NT2/D1 (cell line): ENCODE measurements around the gene TTC24.
"Not testable (repeated sequence)": the region's sequence is repeated elsewhere in the genome, so short reads cannot be mapped to it uniquely, and the experiment has no call there.

Source experiments
- DNase-seq: peaks from one replicate; pipeline ENCODE4 v3.0.0-alpha.2; 2011; ENCODE audit warnings: low read depth, low spot score
- H3K27me3 ChIP-seq: 2 replicates; pipeline ENCODE4 v1.6.0; 2011; ENCODE audit warnings: mild to moderate bottlenecking; ENCODE audit not compliant: insufficient read length, insufficient read depth
- H3K36me3 ChIP-seq: 2 replicates; pipeline ENCODE4 v1.6.1; 2011; ENCODE audit warnings: mild to moderate bottlenecking, low read length, mixed read lengths; ENCODE audit not compliant: insufficient read depth, insufficient read length
- H3K4me1 ChIP-seq: 2 replicates; pipeline ENCODE4 v1.5.1; 2011; ENCODE audit not compliant: insufficient read depth, insufficient read length
- H3K4me3 ChIP-seq: 2 replicates; pipeline ENCODE4 v1.5.1; 2011; ENCODE audit warnings: low read depth; ENCODE audit not compliant: insufficient read length
- H3K9ac ChIP-seq: 2 replicates; pipeline ENCODE4 v1.6.0; 2011; ENCODE audit warnings: low read depth; ENCODE audit not compliant: insufficient read length
- H3K9me3 ChIP-seq: 2 replicates; pipeline ENCODE4 v1.5.1; 2011; ENCODE audit warnings: mild to moderate bottlenecking, low read length; ENCODE audit not compliant: insufficient read depth
- SUZ12 ChIP-seq: IDR thresholded peaks from 2 replicates; pipeline ENCODE4 v1.6.1; 2011; ENCODE audit not compliant: insufficient read length, insufficient read depth; ENCODE audit errors: extremely low read depth
- YY1 ChIP-seq: IDR thresholded peaks from 2 replicates; pipeline ENCODE4 v1.6.1; 2011; ENCODE audit not compliant: insufficient read length, insufficient read depth
- ZNF274 ChIP-seq: IDR thresholded peaks from 2 replicates; pipeline ENCODE4 v1.6.1; 2011; ENCODE audit warnings: mild to moderate bottlenecking, low read depth, low read length

Gene TTC24

GRCh38 chr1:156582388-156583017, 3.0 kb downstream of the TTC24 start:
- H3K36me3 ChIP-seq = no peaks in the 10 kb centered on the region
- no peaks in the 10 kb centered on the region for H3K4me1 ChIP-seq
- no peak overlapping the region for H3K4me3 ChIP-seq
- no peak for DNase-seq
- H3K9ac ChIP-seq = no peak overlapping the region
- TF ChIP-seq ZNF274 (no peak), YY1 (no peak), SUZ12 (no peak)
- no peaks in the 10 kb centered on the region for H3K27me3 ChIP-seq
- H3K9me3 ChIP-seq = no peaks in the 10 kb centered on the region

GRCh38 chr1:156583821-156584622, 4.5 kb downstream of the TTC24 start:
- Histone ChIP-seq H3K27me3 (no peaks in the 10 kb centered on the region), H3K9ac (no peak overlapping the region)
- peak; percentile 92 for DNase-seq

GRCh38 chr1:156584813-156585212, 5.3 kb downstream of the TTC24 start:
- Histone ChIP-seq H3K4me1 (no peaks in the 10 kb centered on the region), H3K9me3 (no peaks in the 10 kb centered on the region), H3K4me3 (no peak overlapping the region), H3K27me3 (no peaks in the 10 kb centered on the region), H3K36me3 (no peaks in the 10 kb centered on the region), H3K9ac (no peak overlapping the region)
- TF ChIP-seq ZNF274 = no peak
- TF ChIP-seq YY1 = no peak
- TF ChIP-seq SUZ12 = no peak
- no peak for DNase-seq

More at GRCh38 chr1:156583821-156584622, 4.5 kb downstream of the TTC24 start:
- no peak overlapping the region for H3K4me3 ChIP-seq
- H3K9me3 ChIP-seq = no peaks in the 10 kb centered on the region
- TF ChIP-seq SUZ12 = no peak
- TF ChIP-seq ZNF274 = no peak
- TF ChIP-seq YY1 = no peak
- H3K36me3 ChIP-seq = no peaks in the 10 kb centered on the region
- H3K4me1 ChIP-seq = no peaks in the 10 kb centered on the region

GRCh38 chr1:156586323-156586722, 6.8 kb downstream of the TTC24 start:
- H3K36me3 ChIP-seq = no peaks in the 10 kb centered on the region

GRCh38 chr1:156586892-156587477, 7.5 kb downstream of the TTC24 start:
- no peak for DNase-seq
- Histone ChIP-seq H3K9me3 (no peaks in the 10 kb centered on the region), H3K27me3 (no peaks in the 10 kb centered on the region), H3K4me3 (no peak overlapping the region), H3K9ac (no peak overlapping the region), H3K4me1 (peaks cover 2% of the 10 kb centered on the region), H3K36me3 (no peaks in the 10 kb centered on the region)
- TF ChIP-seq ZNF274 (no peak), SUZ12 (no peak), YY1 (no peak)

More at GRCh38 chr1:156586323-156586722, 6.8 kb downstream of the TTC24 start:
- Histone ChIP-seq H3K4me1 (peaks cover 2% of the 10 kb centered on the region), H3K27me3 (no peaks in the 10 kb centered on the region), H3K9ac (no peak overlapping the region), H3K4me3 (no peak overlapping the region), H3K9me3 (no peaks in the 10 kb centered on the region)
- no peak for DNase-seq
- TF ChIP-seq SUZ12 (no peak), ZNF274 (no peak), YY1 (no peak)

- not testable (repeated sequence) for H3K4me3 ChIP-seq, DNase-seq, H3K9ac ChIP-seq, H3K9me3 ChIP-seq, H3K4me1 ChIP-seq, H3K36me3 ChIP-seq, H3K27me3 ChIP-seq
Measured at GRCh38 chr1:156587927-156588326, 8.4 kb downstream of the TTC24 start.

GRCh38 chr1:156589546-156589945, 10.0 kb downstream of the TTC24 start:
- Histone ChIP-seq H3K9ac (no peak overlapping the region), H3K27me3 (no peaks in the 10 kb centered on the region), H3K4me3 (no peak overlapping the region), H3K36me3 (peaks cover 22% of the 10 kb centered on the region), H3K4me1 (peaks cover 6% of the 10 kb centered on the region), H3K9me3 (no peaks in the 10 kb centered on the region)
- no peak for DNase-seq
- TF ChIP-seq ZNF274 = no peak
